Medulla oblongata (tissue), 1 donor: ENCODE results near the gene LIM2.

ENCODE experiments used
- DNase-seq: peaks from one replicate; pipeline ENCODE4 v3.0.0-alpha.2; 2015; ENCODE audit errors: extremely low spot score

LIM2 gene

DNA sequence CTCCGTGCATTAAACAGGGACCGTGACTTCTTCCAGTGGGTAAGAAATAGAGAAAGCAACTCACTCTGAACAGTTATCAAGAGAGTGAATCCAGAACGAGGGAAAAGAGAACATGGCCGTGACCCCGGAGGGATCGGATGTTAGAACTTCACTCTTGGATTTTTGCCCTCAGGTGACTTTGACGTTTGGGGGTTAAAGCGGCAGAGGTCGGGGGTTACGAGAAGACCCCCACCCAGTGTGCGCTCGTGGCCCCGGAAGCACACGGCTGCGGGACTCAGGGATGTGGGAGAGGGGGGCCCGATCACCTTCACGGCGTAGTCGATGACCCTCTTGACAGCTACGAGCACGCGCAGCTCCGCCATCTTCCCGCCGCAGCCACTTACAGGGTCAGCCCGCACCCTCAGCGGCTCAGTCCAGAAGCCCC, 21.8 kb downstream of the LIM2 start, which contains the start of gene ETFB:
Gene ETFB, minus strand, starts transcription at position 424 of the 424 bp plus-strand sequence. Its CDS starts 62 bp downstream, at position 362.
- peak; percentile 45 for DNase-seq

DNA sequence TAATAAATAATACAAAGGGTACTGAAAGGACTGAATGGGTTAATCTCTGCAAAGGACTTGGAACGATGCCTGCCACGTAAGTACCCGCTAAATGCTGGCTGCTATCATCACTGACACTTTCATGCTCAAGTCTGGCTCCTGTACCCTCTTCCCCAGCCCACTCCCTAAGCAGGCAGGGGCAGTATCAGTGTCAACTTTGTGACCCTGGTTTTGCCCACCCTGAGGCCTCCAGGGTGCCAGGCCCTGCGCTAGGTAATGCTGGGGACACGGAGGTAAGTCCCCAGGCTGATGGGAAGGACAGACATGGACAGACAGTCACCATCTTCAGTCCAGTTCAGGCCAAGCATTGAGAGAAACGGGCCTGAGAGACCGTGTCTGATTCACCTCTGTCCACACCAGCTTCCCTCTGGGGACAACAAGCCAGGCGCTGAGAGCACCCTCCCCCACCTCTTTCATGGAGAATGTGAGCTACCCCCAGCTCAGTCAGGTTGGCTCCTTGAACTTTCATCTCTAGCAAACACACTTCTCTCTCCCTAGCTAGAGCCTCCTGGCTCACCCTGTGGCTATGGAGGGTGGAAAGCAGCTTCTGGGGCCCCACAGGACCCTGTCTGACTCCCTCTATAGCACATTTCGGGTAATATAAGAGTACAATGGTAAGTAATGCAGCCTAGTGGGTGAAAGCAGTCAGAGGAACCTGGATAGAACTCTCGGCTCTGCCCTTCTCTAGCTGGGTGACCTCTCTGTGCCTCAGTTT, 22.4 kb downstream of the LIM2 start:
- peak; percentile 49 for DNase-seq

DNA sequence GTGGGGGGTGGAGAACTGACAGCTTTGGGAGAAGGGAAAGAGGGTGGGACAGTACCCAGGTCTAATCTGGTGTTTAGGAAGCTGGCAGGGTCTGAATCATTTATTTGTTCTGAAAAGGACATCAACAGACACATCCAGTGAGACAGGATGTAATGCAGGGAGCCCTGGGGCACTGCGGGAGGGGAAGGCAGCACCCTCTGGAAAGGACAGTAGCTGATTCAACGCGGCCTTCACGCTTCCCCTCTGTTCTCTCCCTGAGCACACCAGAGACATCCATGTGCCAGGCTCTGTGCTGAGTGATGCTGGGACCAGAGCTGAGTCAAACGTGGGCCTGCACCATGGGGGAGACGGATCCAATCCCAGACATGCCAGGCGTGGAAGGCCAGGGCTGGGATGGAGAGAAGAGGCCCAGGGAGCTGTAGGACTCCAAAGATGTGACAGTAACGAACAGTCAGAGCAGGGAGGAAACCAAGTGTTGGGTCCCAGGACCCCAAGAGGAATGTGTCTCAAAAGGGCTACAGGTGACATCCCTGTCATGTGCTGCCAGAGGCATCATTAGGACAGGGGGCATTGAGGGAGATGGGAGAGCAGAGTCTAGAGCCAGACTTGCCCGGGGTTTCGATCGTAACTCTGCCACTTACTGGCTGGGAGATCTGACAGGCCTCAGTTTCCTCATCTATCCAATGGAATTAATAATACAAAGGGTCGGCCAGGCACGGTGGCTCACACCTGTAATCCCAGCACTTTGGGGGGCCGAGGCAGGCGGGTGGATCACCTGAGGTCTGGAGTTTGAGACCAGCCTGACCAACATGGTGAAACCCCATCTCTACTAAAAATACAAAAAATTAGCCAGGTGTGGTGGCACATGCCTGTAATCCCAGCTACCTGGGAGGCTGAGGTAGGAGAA, 23.3 kb downstream of the LIM2 start:
- DNase-seq, result peak; percentile 61

DNA sequence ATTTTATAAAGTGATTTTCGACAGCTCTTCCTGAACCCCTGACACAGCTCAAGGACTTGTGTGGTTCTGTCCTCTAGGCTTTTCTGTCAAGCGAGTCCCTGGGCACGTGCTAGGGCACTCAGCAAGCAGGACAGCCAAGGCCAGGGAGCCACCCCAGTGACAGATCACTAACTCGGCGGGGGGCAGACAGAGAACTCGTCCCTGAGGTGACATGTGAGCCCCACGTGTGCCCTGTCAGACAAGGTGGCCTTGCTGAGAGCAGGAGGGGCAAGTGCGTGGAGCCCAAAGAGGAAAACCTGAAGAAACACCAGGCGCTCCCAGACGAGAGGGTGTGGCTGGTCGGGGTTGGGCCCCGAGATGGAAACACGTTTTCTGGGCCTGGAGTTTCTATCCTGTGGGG, 26.5 kb downstream of the LIM2 start:
- DNase-seq, result no peak

DNA sequence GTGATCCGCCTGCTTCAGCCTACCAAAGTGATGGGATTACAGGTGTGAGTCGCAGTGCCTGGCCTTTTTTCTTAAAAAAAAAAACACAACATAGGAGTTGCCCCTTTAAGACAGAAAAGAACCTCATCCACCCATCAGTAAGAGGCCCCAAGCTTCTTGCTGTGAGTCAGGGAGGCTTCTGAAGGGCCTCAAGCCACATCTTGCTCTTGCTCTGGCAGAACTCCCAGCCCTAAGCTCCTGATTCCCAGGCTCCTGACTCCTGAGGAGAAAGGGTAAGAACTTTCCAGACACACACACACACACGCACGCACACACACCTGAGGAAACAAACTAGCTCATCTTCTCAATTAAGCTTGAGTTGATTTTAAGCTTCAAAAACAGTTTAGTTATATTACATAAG, 28.5 kb downstream of the LIM2 start:
- DNase-seq, result peak; percentile 62

DNA sequence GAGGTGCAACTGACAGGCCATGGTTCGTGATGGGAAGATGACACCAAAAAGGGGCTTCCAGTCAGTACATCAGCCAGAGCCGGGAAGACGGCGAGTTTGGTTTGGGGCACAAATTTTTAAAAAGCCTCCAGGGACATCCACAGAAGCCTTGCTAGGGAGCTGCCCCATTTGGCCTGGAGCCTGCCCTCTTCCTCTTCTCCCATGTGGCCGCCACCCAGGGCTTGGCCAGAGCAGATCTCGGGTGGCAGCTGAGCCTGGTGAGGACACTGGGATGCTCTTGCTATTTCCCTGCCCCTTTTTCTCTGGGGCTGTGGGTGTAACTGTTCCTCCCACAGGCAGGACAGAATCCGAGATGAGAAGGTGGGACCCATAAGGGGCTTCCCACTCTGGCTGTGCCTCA, 29.8 kb downstream of the LIM2 start:
- DNase-seq, result no peak

DNA sequence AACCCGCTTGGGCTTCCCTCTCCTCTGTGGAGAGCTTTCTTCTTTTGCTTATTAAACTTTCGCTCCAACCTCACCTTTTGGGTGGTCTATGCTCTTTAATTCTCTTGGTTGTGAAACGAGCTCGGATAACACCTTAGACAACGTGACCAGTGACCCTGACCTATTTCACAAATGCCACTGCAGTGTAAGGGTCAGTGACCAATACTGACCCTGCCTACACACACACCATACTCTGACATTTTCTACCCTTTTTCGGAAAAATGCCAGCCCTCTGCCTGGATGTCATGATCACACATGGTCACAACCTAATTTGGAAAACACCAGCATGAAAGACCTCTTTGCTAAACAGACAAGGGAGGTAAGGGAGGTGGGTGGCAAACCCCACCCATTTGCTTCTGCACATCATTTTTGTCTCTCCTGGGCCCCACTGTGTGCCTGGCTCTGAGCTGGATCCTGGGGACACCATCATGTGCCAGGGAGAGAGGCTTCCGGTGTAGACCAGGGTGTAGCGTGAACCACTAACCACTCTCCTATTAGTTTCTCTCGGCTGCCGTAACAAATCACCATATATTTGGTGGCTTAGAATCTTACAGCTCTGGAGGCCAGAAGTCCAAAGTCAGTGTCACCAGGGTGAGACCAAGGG, 31.5 kb downstream of the LIM2 start:
- no peak for DNase-seq

DNA sequence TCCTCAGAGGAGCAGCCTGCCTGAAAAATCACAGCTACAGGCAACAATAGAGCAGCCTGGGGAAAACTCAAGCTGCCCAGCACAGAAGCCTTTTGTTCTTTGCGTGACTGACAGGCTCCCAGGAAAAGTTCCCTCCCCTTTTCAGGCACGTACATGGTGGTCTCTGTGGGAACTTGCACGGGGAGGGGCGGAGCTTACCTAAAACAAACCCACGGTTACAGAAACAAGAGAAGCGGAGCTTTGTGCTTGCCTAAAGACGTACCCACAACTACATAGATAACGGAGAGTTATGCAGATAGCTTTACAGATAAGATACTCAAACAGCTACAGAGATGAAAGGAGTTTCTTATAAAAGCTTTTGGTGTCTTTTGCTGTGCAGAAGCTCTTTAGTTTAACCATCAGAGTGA, 33.0 kb downstream of the LIM2 start:
- DNase-seq, result peak; percentile 84

DNA sequence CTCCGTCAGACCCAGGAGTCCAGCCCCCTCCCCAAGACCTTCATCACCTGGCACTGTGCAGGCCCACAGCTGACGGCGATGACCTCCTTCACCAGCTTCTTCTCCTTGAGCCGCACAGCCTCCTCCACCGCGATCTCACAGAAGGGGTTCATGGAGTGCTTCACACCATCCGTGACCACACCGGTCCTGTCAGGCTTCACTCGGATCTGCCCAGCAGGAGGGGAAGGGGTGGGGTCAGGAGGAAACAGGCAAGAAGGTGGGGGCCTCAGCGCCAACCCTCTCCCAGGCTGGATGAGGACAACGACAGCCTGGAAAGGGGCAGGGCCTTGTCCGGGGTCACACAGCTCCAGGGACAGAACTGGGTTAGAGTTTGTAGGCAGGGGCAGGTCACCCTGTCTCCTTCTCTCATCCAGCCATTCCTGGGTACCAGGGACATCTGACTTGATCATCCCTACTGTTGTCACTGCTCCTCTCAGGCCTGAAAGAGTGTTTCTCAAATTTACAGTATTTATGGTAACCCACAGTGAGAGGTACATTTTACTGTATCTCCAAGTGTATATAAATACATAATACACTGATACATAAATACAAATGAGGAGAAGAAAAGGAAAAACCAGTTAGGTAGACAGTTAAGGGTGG, 33.6 kb downstream of the LIM2 start:
- DNase-seq, result peak; percentile 24

DNA sequence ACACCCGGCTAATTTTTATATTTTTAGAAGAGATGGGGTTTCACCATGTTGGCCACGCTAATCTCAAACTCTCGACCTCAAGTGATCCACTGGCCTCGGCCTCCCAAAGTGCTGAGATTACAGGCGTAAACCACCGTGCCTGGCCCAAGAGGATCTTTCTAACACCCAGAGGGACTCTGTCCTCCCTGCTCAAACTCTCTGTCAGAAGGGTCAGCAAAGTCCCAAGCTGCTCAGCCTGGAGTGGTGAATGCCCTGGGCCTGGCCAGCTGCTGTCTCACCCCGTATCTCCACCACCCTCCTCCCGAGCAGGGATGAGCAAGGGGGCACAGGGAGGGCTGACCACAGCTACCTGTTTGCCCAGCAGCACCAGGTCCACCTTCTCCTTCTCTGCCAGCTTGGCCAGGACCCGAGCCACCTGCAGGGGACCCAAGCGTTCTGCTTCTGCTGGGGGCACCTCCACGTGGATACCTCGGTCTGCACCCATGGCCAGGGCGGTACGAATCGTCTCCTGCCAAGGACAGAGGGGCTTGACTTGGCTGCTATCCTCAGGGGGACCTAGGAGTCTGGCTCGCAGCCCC, 34.9 kb downstream of the LIM2 start:
- no peak for DNase-seq

DNA sequence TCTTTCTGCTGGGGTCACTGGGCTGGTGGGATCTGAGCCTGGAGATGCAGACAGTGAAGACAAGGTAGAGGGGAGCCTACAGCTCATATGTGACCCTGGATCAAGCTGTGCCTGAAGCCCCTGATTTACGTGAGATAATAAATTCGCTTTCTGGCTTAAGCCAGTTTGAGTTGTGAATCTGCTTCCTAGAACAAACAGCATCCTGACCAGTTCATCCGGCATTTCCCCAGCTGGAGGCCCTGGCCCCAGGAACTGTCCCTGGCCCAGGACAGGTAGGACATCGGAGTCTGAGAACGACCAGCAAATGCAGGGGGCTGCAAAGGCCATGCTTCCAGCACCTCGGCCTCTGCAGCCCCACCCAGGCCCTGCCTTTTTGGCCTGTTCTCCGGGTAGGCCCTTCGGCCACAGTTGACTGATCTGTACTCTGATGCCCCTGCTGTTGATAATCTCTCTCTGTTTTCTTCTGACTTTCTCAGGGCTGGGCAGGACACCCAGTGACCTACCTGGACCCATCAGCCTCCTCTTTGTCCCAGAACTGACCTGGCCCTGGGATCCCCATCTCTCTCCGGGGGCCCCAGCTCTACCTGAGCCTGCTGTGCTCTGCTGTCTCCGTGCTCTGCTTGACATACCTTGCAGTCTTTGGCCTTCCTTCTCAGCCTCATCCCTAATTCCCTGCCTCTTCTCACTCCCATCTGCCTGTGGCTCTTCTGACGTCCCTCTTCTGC, 36.3 kb downstream of the LIM2 start:
- no peak for DNase-seq

DNA sequence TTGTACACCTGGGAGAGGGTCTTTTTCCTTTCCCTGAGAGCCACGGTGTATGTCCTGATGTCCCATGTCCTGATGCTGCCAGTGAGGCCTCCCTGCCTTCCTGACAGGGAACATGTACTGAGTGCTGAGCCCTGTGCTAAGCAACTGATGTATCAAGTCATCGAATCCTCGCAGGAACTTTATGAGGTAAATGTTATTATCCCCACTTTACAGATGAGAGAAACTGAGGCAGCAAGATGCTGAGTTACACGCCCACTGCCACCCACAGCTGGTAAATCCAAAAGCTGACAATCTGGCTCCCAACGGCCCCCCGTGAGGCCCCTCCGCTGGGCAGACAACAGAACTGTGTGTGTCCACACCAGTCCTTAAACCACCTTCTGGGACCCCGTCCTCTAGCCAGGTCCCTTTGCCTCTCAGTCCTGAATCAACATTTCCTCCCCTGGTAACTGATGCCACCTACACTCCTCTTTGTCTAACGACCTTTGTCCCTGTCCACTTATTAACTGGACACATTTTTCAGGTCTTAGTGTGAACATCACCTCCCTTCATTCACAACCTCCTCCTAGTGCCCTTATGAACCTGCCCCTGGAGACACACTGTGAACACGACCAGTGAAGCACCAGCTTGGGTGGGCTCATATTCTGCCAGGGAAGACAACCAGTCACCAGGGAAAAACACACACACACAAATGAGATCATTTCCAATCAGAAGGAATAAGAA, 40.4 kb downstream of the LIM2 start:
- no peak for DNase-seq

DNA sequence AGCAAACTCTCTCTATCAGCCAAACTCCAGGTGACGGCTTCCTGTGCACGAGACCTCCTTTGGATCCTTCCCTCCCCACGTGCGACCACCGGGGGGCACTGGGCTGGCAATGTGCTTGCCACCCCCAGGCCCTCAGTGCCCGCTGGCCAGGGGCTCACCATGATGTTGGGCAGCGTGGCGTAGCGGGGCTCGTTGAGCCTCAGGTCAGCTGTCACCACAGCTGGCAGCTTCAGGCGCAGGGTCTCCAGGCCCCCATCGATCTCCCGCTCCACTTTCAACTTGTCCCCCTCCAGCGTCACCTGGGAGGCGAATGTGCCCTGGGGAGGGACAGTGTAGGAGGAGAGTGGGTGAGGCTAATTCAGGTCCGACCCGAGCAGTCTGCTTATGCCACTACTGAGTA, 41.0 kb downstream of the LIM2 start:
- no peak for DNase-seq

DNA sequence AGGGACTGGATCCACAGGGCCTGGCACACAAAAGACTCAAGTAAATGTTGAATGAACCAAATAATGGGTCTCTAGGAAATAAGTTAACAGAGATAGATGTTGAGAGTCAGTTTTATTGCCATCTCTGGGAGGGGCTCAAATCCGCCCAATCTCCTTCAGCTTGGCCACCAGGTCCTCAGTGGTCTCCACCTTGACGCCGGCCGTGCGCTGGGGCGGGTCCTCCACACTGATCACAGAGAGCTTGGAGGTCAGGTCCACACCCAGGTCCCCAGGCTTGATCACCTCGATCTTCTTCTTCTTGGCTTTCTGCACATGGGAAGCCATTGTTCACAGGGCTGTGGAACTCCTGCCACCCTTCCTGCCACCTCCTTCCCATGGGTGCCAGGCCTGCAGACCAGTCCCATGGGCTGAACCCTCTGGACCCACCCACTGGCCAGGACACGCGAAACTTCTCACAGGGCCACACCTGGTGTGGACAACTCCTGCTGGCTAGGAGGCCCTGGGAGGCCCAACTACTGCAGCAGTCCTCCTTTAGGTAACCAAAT, 42.6 kb downstream of the LIM2 start:
- DNase-seq, result no peak

DNA sequence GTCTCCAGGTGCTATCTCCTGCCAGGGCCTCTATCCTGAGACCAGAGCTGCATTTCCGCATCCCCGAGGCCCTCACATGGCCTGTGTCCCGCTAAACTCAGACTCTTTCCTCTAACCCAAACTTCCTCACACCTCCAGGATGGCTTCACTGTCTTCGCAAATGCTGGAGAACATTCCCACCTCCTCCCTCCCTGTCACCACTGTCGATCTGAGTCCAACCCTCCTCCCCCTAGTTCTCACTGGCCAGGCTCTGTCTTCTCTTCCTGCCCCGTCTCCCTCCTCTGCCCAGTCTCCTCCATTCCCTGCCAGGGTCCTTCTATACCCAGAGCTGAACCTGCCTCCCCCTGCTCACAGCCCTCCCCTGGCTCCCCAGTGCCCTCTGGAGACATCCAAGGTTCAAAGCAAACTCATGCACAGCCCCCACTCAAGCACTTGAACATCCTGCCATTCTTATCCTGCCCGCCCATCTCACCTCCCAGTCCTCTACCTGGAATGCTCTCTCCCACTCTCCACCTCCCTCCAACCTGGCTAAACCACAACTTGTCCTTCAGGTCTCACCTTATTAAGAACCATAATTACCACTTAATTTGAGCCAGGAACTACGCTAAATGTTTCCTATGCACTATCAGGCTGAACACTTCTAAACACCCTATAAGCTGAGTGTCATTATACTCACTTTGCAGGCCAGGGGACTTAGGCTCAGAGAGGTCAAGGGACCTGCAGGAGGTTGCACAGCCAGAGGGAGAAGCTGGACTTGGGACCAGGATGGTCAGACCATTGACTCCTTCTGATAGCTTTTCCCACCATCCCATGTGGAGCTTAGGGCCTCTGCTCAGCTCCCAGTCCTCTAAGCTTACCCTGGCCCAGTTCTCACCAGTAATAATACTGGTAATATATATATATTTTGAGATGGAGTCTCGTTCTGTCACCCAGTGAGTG, 44.9 kb downstream of the LIM2 start:
- DNase-seq, result no peak

DNA sequence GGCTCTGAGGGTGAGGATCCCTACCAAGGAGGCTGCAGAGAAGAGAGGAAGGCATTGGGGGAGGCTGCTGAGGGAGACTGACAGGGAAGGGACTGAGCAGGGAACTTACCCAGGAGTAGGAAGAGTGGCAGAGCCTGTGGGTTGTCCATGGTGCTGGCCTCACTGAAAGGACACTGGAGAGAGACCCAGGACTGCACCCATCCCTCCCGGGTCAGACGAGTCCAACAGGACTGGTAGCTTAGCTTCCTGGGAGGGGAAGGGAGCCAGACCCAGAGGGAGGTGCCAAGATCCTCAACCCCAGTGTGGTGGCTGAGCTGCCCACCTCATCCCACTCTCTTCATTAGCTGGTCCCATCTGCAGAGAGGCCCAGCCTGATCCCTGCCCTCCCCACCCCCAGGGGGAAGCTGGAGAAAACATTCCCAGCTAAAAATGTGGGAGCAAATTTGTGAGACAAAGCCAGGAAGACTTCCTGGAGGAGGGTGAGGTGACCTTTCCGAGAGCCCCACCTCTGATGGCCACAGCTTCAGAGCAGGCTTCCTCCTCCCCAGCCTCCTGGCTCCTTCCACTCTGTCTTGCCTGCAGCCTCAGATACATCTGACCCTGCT, 45.7 kb downstream of the LIM2 start, which contains the start of gene VSIG10L:
Gene VSIG10L, minus strand, starts transcription at position 164 of the 605 bp plus-strand sequence. Its CDS starts 15 bp downstream, at position 149.
- DNase-seq, result no peak

DNA sequence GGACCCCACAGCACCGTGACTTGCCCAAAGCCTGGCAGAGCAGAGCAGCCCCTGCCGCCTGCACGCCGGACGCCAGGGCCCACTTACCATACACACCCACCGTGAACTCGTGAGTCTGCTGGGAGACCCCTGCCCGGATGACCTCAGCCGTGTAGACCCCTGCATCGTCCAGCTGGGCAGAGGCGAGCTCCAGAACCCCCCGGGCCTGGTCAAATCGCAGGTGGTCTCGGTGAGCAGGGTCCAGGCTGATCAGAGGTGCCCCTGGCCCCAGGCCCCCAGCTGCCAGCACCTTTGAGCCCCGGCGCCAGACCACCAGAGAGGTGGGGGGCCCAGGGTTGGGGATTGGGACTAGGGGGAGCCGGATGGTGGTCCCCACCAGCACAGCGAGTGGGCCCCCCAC, 46.7 kb downstream of the LIM2 start:
- no peak for DNase-seq
